IMR-90 (cell line): Measurements from ENCODE around the gene FNIP2. TPM values are rescaled to one million over a fixed set of nuclear protein-coding genes. Genes with fewer than 3 reads are reported as not detected.
A peak's percentile ranks its signal among the peaks of the same experiment; 100 is the strongest.

ENCODE experiments used
- ATAC-seq: fragments of 200-7000 bp; cut with Tn5 transposase; 2 replicates; pipeline ENCODE4 v1.9.1; 2020; ENCODE audit warnings: low read depth, mild to moderate bottlenecking, moderate library complexity
- BruUV-seq: library from RNA; stranded (reverse); fragments of 400-500 nt; replicated peaks from 2 replicates; lab custom pipeline; 2021; lab: Mats Ljungman, UMichigan
- CTCF ChIA-PET: fragments of 300-600 bp; formaldehyde crosslinking; extraction: SDS; loops from one replicate; lab custom pipeline; 2021; ENCODE audit warnings: antibody characterized with exemption; lab: Yijun Ruan, JAX
- POLR2A ChIA-PET: fragments of 300-600 bp; sonication (Branson Sonifier 250); formaldehyde crosslinking; loops from one replicate; lab custom pipeline; 2022; ENCODE audit warnings: antibody characterized with exemption; ENCODE audit not compliant: unreplicated experiment; lab: Charles Lee
- DNase-seq: peaks from one replicate; pipeline ENCODE4 v3.0.0; 2013
- H2AFZ ChIP-seq: replicated peaks from 2 replicates; pipeline ENCODE3; 2013; ENCODE audit warnings: low read length, mild to moderate bottlenecking; ENCODE audit not compliant: poor library complexity
- H2AK5ac ChIP-seq: 2 replicates; pipeline ENCODE4 v1.6.1; 2013; ENCODE audit warnings: low read depth, low read length, inconsistent platforms
- H2AK9ac ChIP-seq: replicated peaks from 2 replicates; pipeline ENCODE3; 2013; ENCODE audit warnings: mild to moderate bottlenecking, low read depth, low read length, moderate library complexity; ENCODE audit not compliant: poor library complexity
- H2BK120ac ChIP-seq: 2 replicates; pipeline ENCODE4 v1.6.1; 2013; ENCODE audit warnings: low read depth, low read length, inconsistent platforms
- H2BK15ac ChIP-seq: 3 replicates; pipeline ENCODE4 v1.6.1; 2013; ENCODE audit warnings: low read depth, low read length, inconsistent platforms
- H2BK20ac ChIP-seq: 2 replicates; pipeline ENCODE4 v1.6.1; 2013; ENCODE audit warnings: low read depth, mild to moderate bottlenecking, inconsistent platforms, low read length, moderate library complexity
- H2BK5ac ChIP-seq: 2 replicates; pipeline ENCODE4 v1.6.1; 2013; ENCODE audit warnings: mild to moderate bottlenecking, low read depth, low read length, inconsistent platforms; ENCODE audit not compliant: poor library complexity, severe bottlenecking
- H3K14ac ChIP-seq: replicated peaks from 2 replicates; pipeline ENCODE4 v1.6.1; 2013; ENCODE audit warnings: low read depth, low read length, inconsistent platforms
- H3K18ac ChIP-seq: 2 replicates; pipeline ENCODE4 v1.6.1; 2013; ENCODE audit warnings: low read depth, low read length, control low read depth
- H3K23ac ChIP-seq: 2 replicates; pipeline ENCODE4 v1.6.1; 2013; ENCODE audit warnings: low read depth, low read length, inconsistent platforms
- H3K27ac ChIP-seq: 2 replicates; pipeline ENCODE4 v1.5.1; 2013; ENCODE audit warnings: mild to moderate bottlenecking, control low read depth, low read length; ENCODE audit not compliant: insufficient read depth
- H3K27me3 ChIP-seq: 2 replicates; pipeline ENCODE4 v1.6.1; 2013; ENCODE audit warnings: low read length; ENCODE audit not compliant: control insufficient read depth, insufficient read depth
- H3K36me3 ChIP-seq: 2 replicates; pipeline ENCODE4 v1.6.1; 2013; ENCODE audit warnings: low read length, mixed read lengths; ENCODE audit not compliant: control insufficient read depth, insufficient read depth
- H3K4ac ChIP-seq: 2 replicates; pipeline ENCODE4 v1.6.1; 2013; ENCODE audit warnings: low read depth, low read length, inconsistent platforms
- H3K4me1 ChIP-seq: 2 replicates; pipeline ENCODE4 v1.6.1; 2013; ENCODE audit warnings: low read length, mixed read lengths; ENCODE audit not compliant: control insufficient read depth, insufficient read depth
- H3K4me2 ChIP-seq: 2 replicates; pipeline ENCODE4 v1.6.1; 2013; ENCODE audit warnings: low read depth, mild to moderate bottlenecking, control low read depth, low read length, moderate library complexity
- H3K4me3 ChIP-seq: 2 replicates; pipeline ENCODE4 v1.5.1; 2013; ENCODE audit warnings: low read depth, mild to moderate bottlenecking, control low read depth, low read length, moderate library complexity; ENCODE audit not compliant: insufficient read depth
- H3K56ac ChIP-seq: 2 replicates; pipeline ENCODE4 v1.6.1; 2013; ENCODE audit warnings: low read length, inconsistent platforms; ENCODE audit not compliant: insufficient read depth; ENCODE audit errors: extremely low read depth
- H3K79me1 ChIP-seq, 2 experiments: 2 replicates each; pipeline ENCODE4 v1.6.1; 2013; ENCODE audit warnings: low read length in 2 of 2, inconsistent platforms in 1 of 2, low read depth in 1 of 2
- H3K9ac ChIP-seq: 2 replicates; pipeline ENCODE4 v1.6.1; 2013; ENCODE audit warnings: low read depth, low read length, control low read depth
- H3K9me1 ChIP-seq: 2 replicates; pipeline ENCODE4 v1.6.1; 2013; ENCODE audit warnings: low read length, inconsistent platforms; ENCODE audit not compliant: insufficient read depth
- H3K9me3 ChIP-seq: 2 replicates; pipeline ENCODE4 v1.6.1; 2013; ENCODE audit warnings: low read length; ENCODE audit not compliant: control insufficient read depth, insufficient read depth
- H4K20me1 ChIP-seq: 2 replicates; pipeline ENCODE4 v1.6.1; 2013; ENCODE audit warnings: low read length, inconsistent platforms; ENCODE audit not compliant: insufficient read depth
- H4K5ac ChIP-seq: 2 replicates; pipeline ENCODE4 v1.6.1; 2013; ENCODE audit warnings: mild to moderate bottlenecking, low read depth, low read length, control low read depth
- H4K8ac ChIP-seq, 2 experiments: 2 replicates each; pipeline ENCODE4 v1.6.1; 2013; ENCODE audit warnings: low read depth in 2 of 2, low read length in 2 of 2, control low read depth in 1 of 2, inconsistent platforms in 1 of 2
- H4K91ac ChIP-seq: 2 replicates; pipeline ENCODE4 v1.6.1; 2013; ENCODE audit warnings: low read depth, low read length, inconsistent platforms; ENCODE audit not compliant: insufficient read depth
- BHLHE40 ChIP-seq: fragments of 150-350 bp; IDR thresholded peaks from 2 replicates; pipeline ENCODE4 v1.6.1; 2016; ENCODE audit warnings: mild to moderate bottlenecking, low read depth, low read length
- CEBPB ChIP-seq: IDR thresholded peaks from 2 replicates; pipeline ENCODE4 v1.6.1; 2012; ENCODE audit warnings: low read depth, low read length, improper control_type of control experiment
- CHD1 ChIP-seq: IDR thresholded peaks from 2 replicates; pipeline ENCODE4 v1.6.1; 2012; ENCODE audit warnings: low read depth, low read length, improper control_type of control experiment
- CTCF ChIP-seq: conservative IDR thresholded peaks from 2 replicates; pipeline ENCODE4 v1.5.1; 2012; ENCODE audit warnings: mild to moderate bottlenecking, low read depth, low read length, improper control_type of control experiment
- ELK1 ChIP-seq: fragments of 150-350 bp; IDR thresholded peaks from 2 replicates; pipeline ENCODE4 v1.6.1; 2016; ENCODE audit warnings: low read depth, mild to moderate bottlenecking, low read length, moderate library complexity, borderline replicate concordance
- FOS ChIP-seq: fragments of 150-350 bp; IDR thresholded peaks from 2 replicates; pipeline ENCODE4 v1.6.1; 2016; ENCODE audit warnings: low read depth, low read length
- MAFK ChIP-seq: IDR thresholded peaks from 2 replicates; pipeline ENCODE4 v1.6.1; 2012; ENCODE audit warnings: low read depth, low read length, improper control_type of control experiment
- MXI1 ChIP-seq: IDR thresholded peaks from 2 replicates; pipeline ENCODE4 v1.6.1; 2012; ENCODE audit warnings: low read depth, mild to moderate bottlenecking, low read length, moderate library complexity, borderline replicate concordance
- NFE2L2 ChIP-seq: fragments of 150-350 bp; IDR thresholded peaks from 2 replicates; pipeline ENCODE4 v1.6.1; 2016; ENCODE audit warnings: low read depth, mild to moderate bottlenecking, low read length
- RAD21 ChIP-seq: IDR thresholded peaks from 2 replicates; pipeline ENCODE4 v1.6.1; 2012; ENCODE audit warnings: low read length, improper control_type of control experiment
- RCOR1 ChIP-seq: IDR thresholded peaks from 2 replicates; pipeline ENCODE4 v1.6.1; 2012; ENCODE audit warnings: mild to moderate bottlenecking, low read length, improper control_type of control experiment; ENCODE audit not compliant: insufficient replicate concordance
- RFX5 ChIP-seq: IDR thresholded peaks from 2 replicates; pipeline ENCODE4 v1.8.0; 2012; ENCODE audit warnings: low read depth, mild to moderate bottlenecking, low read length, moderate library complexity
- SMC3 ChIP-seq: fragments of 150-350 bp; IDR thresholded peaks from 2 replicates; pipeline ENCODE4 v1.6.1; 2016; ENCODE audit warnings: low read depth, mild to moderate bottlenecking, antibody characterized with exemption, low read length, moderate library complexity
- USF2 ChIP-seq: fragments of 150-350 bp; IDR thresholded peaks from 2 replicates; pipeline ENCODE4 v1.6.1; 2017; ENCODE audit warnings: mild to moderate bottlenecking, antibody characterized with exemption, low read length, low read depth
- WGBS, 2 experiments: methylation state at CpG; one replicate each; pipeline versions ENCODE4 v1.1.5 to v1.1.7; 2013; ENCODE audit warnings: missing lambda C conversion rate in 2 of 2; ENCODE audit not compliant: insufficient read length in 1 of 2; ENCODE audit errors: extremely low coverage in 2 of 2; 5-methylcytosine and 5-hydroxymethylcytosine counted together
- dilution Hi-C: fragments of 300-500 bp; cut with HindIII; formaldehyde crosslinking; loops from one replicate; pipeline ENCODE4 v1.14.3; 2018; ENCODE audit warnings: low sequenced_read_pairs; ENCODE audit not compliant: unreplicated experiment
- in situ Hi-C: fragments of 300-500 bp; cut with MboI; formaldehyde crosslinking; loops from 3 replicates; pipeline ENCODE4 v1.14.3; 2019; ENCODE audit warnings: low sequenced_read_pairs, inconsistent platforms, mixed read lengths
- intact Hi-C: fragments of 100-400 bp; cut with micrococcal nuclease; formaldehyde crosslinking; loops from 2 replicates; pipeline ENCODE4 v1.10.0; 2022
- polyA plus RNA-seq, 3 experiments: library from polyadenylated mRNA; depleted of rRNA; stranded (reverse); fragments of >200 nt; gene quantifications; 2 replicates each; pipeline ENCODE4 v1.2.3, GENCODE V29; 2012; ENCODE audit warnings: low replicate concordance in 1 of 3
- total RNA-seq: library from RNA; depleted of rRNA; stranded (reverse); fragments of >200 nt; gene quantifications from 2 replicates; pipeline ENCODE4 v1.2.3, GENCODE V29; 2012

FNIP2 gene
- total and polyA plus RNA-seq, 2 of the 4 experiments (the other 2 are of a cell fraction), result 4.7 to 24.6 TPM

- H4K20me1 ChIP-seq, result peaks cover 4% of the 10 kb centered on the region; the same call in 1 of the 2 replicates
- peaks cover 3% of the 10 kb centered on the region; the same call in 1 of the 2 replicates for H3K9me1 ChIP-seq
- H3K56ac ChIP-seq, result no peak overlapping the region
- H3K14ac ChIP-seq, result no peak overlapping the region
- peak overlapping the region; percentile 79 for H2BK5ac ChIP-seq
- H3K79me1 ChIP-seq, result peaks cover 0 to 3% of the 10 kb centered on the region in 2 experiments; a peak in 1 of 4 replicates
- intact Hi-C loops, result loop anchor here (1.0 to 5.0 kb wide), 4 partner anchors 123 to 573 kb away; no protein-coding TSS in a partner anchor
- H3K9me3 ChIP-seq, result no peaks in the 10 kb centered on the region
- H3K4me1 ChIP-seq, result peaks cover 10% of the 10 kb centered on the region
- CTCF ChIA-PET, result interaction anchor here (0.7 kb wide), 2 partner anchors 9 to 105 kb away, joined by 3 to 4 read pairs; partner anchors contain the start of gene FNIP2
- H3K27ac ChIP-seq, result no peak overlapping the region
- no peak overlapping the region; the same call in 1 of the 2 replicates for H2BK20ac ChIP-seq
- H4K91ac ChIP-seq, result no peak overlapping the region
- peaks cover 14% of the 10 kb centered on the region for H3K36me3 ChIP-seq
- no peak overlapping the region for H3K4me2 ChIP-seq
- H2AFZ ChIP-seq, result no peak overlapping the region
- H3K9ac ChIP-seq, result no peak overlapping the region
- H2AK9ac ChIP-seq, result no peak overlapping the region
- no TSS peak for BruUV-seq
- WGBS, 2 experiments, result 0% methylated on average over 1 of the region's 4 CpGs; no CpG with 5 or more reads in 1 of the 2 experiments
- POLR2A ChIA-PET, result no interaction called here
- H3K4ac ChIP-seq, result no peak overlapping the region; the same call in 1 of the 2 replicates
- H3K4me3 ChIP-seq, result no peak overlapping the region
- peak; percentile 97 for ATAC-seq
- H2BK120ac ChIP-seq, result 0 out of 2 replicates have a peak overlapping the region, but pooled peaks have one; percentile 19
- dilution Hi-C loops, result no loop called here
- TF ChIP-seq RFX5, result no peak
- peak; percentile 62 for TF ChIP-seq CEBPB
- TF ChIP-seq USF2, result no peak
- TF ChIP-seq SMC3, result peak; percentile 21
- TF ChIP-seq ELK1, result no peak
- no peak; the same call in 1 of the 2 replicates for TF ChIP-seq RAD21
- peak; percentile 18; the same call in 1 of the 2 replicates for TF ChIP-seq MAFK
- no peak for TF ChIP-seq NFE2L2
- peak; percentile 89 for TF ChIP-seq FOS
- no peak for TF ChIP-seq CTCF
- TF ChIP-seq BHLHE40, result peak; percentile 78; the same call in 1 of the 2 replicates
- TF ChIP-seq RCOR1, result no peak
- no peak for TF ChIP-seq CHD1
- no peak for TF ChIP-seq MXI1
- no peak overlapping the region for H2AK5ac ChIP-seq
- H3K27me3 ChIP-seq, result no peaks in the 10 kb centered on the region
- H2BK15ac ChIP-seq, result no peak overlapping the region
- peak overlapping the region; percentile 51; the same call in 1 of the 2 replicates for H3K18ac ChIP-seq
- peak; percentile 96 for DNase-seq
- H3K23ac ChIP-seq, result no peak overlapping the region
- 0 out of 4 replicates have a peak overlapping the region, but pooled peaks of 1 of the 2 experiments have one; percentile 0 for H4K8ac ChIP-seq
- H4K5ac ChIP-seq, result no peak overlapping the region
- in situ Hi-C loops, result no loop called here
Measured at GRCh38 chr4:158873795-158874401, 105.1 kb downstream of the FNIP2 start.
